HepG2 (cell line): ENCODE data around the gene MRPS5. TPM values are rescaled to one million over a fixed set of nuclear protein-coding genes. Genes with fewer than 3 reads are reported as not detected.
A peak's percentile ranks its signal among the peaks of the same experiment; 100 is the strongest.

Experiments
- ATAC-seq: fragments of 200-7000 bp; cut with Tn5 transposase; 3 replicates; pipeline ENCODE4 v1.9.1; 2020; ENCODE audit warnings: mild to moderate bottlenecking, moderate library complexity
- BruUV-seq: library from RNA; stranded (reverse); fragments of 400-500 nt; replicated peaks from 2 replicates; lab custom pipeline; 2021; lab: Mats Ljungman, UMichigan
- CTCF ChIA-PET: fragments of 300-600 bp; formaldehyde crosslinking; extraction: SDS; loops from one replicate; lab custom pipeline; 2021; ENCODE audit warnings: low total read pairs, inconsistent platforms, low intra/inter-chr PET ratio; lab: Yijun Ruan, JAX
- POLR2A ChIA-PET: fragments of 350-600 bp; sonication (Branson Sonifier 250); formaldehyde crosslinking; loops from one replicate; lab custom pipeline; 2020; ENCODE audit warnings: antibody characterized with exemption, inconsistent platforms; lab: Yijun Ruan, JAX
- DNase-seq: peaks from one replicate; pipeline ENCODE4 v3.0.0-alpha.2; 2015; ENCODE audit warnings: low spot score
- FAIRE-seq: peaks from 3 replicates; lab custom pipeline; 2011; peaks lifted over from hg19 to GRCh38; lab: Jason Lieb, UNC
- H2AFZ ChIP-seq: one replicate; pipeline ENCODE4 v1.6.1; 2011; ENCODE audit warnings: low read length, inconsistent platforms
- H3K27ac ChIP-seq: fragments of 300-600 bp; 3 replicates; pipeline ENCODE4 v1.8.0; 2011; ENCODE audit warnings: mixed run types, mild to moderate bottlenecking, mixed read lengths, low read length, inconsistent platforms; ENCODE audit not compliant: insufficient read depth; ENCODE audit errors: extremely low read length
- H3K27me3 ChIP-seq, 2 experiments: fragments of 200-600 bp in 1 of 2; 2 replicates in 1 of 2; 3 replicates in 1 of 2; pipeline versions ENCODE4 v1.6.0 to v1.8.0; 2011; ENCODE audit warnings: low read length in 2 of 2, mild to moderate bottlenecking in 2 of 2, moderate library complexity in 2 of 2, inconsistent platforms in 1 of 2; ENCODE audit not compliant: insufficient read depth in 2 of 2, control insufficient read depth in 1 of 2
- H3K36me3 ChIP-seq, 2 experiments: fragments of 200-600 bp in 1 of 2; replicated peaks in 1 of 2; 2 replicates in 1 of 2; 3 replicates in 1 of 2; pipeline versions ENCODE4 v1.5.1 to v1.8.0; 2011; ENCODE audit warnings: low read length in 2 of 2, inconsistent platforms in 1 of 2; ENCODE audit not compliant: insufficient read depth in 2 of 2, control insufficient read depth in 1 of 2
- H3K4me1 ChIP-seq: 2 replicates; pipeline ENCODE4 v1.5.1; 2012; ENCODE audit warnings: low read length, inconsistent platforms; ENCODE audit not compliant: insufficient read depth
- H3K4me2 ChIP-seq: 2 replicates; pipeline ENCODE4 v1.6.0; 2011; ENCODE audit warnings: low read depth, low read length, inconsistent platforms
- H3K4me3 ChIP-seq, 3 experiments: fragments of 200-600 bp in 1 of 3; sonication (generic), shearing (Covaris generic) in 1 of 3; replicated peaks in 1 of 3; 2 replicates each; pipeline ENCODE4 v1.5.1; 2011 to 2016; ENCODE audit warnings: low read length in 3 of 3, inconsistent platforms in 2 of 3, low read depth in 2 of 3, mild to moderate bottlenecking in 2 of 3, control low read depth in 1 of 3, mixed read lengths in 1 of 3; ENCODE audit not compliant: insufficient read depth in 1 of 3
- H3K79me2 ChIP-seq: one replicate; pipeline ENCODE4 v1.6.1; 2011; ENCODE audit warnings: low read length, inconsistent platforms; ENCODE audit not compliant: insufficient read depth
- H3K9ac ChIP-seq: 2 replicates; pipeline ENCODE4 v1.6.0; 2011; ENCODE audit warnings: mild to moderate bottlenecking, low read depth, low read length, inconsistent platforms; ENCODE audit not compliant: insufficient read depth
- H3K9me3 ChIP-seq: 2 replicates; pipeline ENCODE4 v1.5.1; 2012; ENCODE audit warnings: mild to moderate bottlenecking, low read length
- H4K20me1 ChIP-seq: 2 replicates; pipeline ENCODE4 v1.6.0; 2011; ENCODE audit warnings: inconsistent platforms, mild to moderate bottlenecking, low read length, moderate library complexity; ENCODE audit not compliant: insufficient read depth
- HCFC1 ChIP-seq: fragments of 150-350 bp; IDR thresholded peaks from 2 replicates; pipeline ENCODE4 v1.6.1; 2014; ENCODE audit warnings: low read depth, low read length
- ZNF251 ChIP-seq: sonication (generic); formaldehyde crosslinking; IDR thresholded peaks from 2 replicates; pipeline ENCODE4 v1.9.0; 2021; ENCODE audit warnings: mild to moderate bottlenecking, missing genetic modification reagents
- ZNF441 ChIP-seq: sonication (generic); formaldehyde crosslinking; IDR thresholded peaks from 2 replicates; pipeline ENCODE4 v1.7.0; 2021; ENCODE audit warnings: missing genetic modification reagents, borderline replicate concordance
- ZNF891 ChIP-seq: sonication (generic); formaldehyde crosslinking; IDR thresholded peaks from 2 replicates; pipeline ENCODE4 v1.5.0; 2020; ENCODE audit warnings: mild to moderate bottlenecking, missing genetic modification reagents
- WGBS: methylation state at CpG from one replicate; pipeline ENCODE4 v1.1.6; 2017; ENCODE audit warnings: low lambda C conversion rate; 5-methylcytosine and 5-hydroxymethylcytosine counted together
- in situ Hi-C: cut with HindIII; loops from 2 replicates; pipeline ENCODE4 v1.10.0; 2017; ENCODE audit warnings: low pct_unique_long_range_greater_than_20kb; ENCODE audit not compliant: extremely low pct_ligation_motif_present
- intact Hi-C: fragments of 100-400 bp; cut with micrococcal nuclease; formaldehyde crosslinking; loops from one replicate; pipeline ENCODE4 v1.10.0; 2022; ENCODE audit not compliant: unreplicated experiment
- polyA plus RNA-seq, 8 experiments: library from polyadenylated mRNA; depleted of rRNA in 3 of 8; stranded (reverse) in 7 of 8; unstranded in 1 of 8; fragments of >200 nt; fragmentation: Illumina TruSeq in 4 of 8; extraction: Trizol in 4 of 8; gene quantifications; 2 replicates each; pipeline versions ENCODE4 v1.2.1 to v1.2.3, GENCODE V29; 2011 to 2016; ENCODE audit warnings: low read depth in 4 of 8, missing spikeins in 1 of 8, mixed read lengths in 1 of 8; ENCODE audit not compliant: insufficient read depth in 1 of 8
- total RNA-seq, 5 experiments: library from RNA; depleted of rRNA; stranded (reverse); fragments of >200 nt; fragmentation: Illumina TruSeq; extraction: Trizol; gene quantifications; 2 replicates each; pipeline ENCODE4 v1.2.3, GENCODE V29; 2016; ENCODE audit warnings: low read depth in 1 of 5
- TF ChIP-seq, protein P1 (sequence below), 2 experiments: fragments of 450-650 bp in 1 of 2; sonication (generic) in 1 of 2; formaldehyde crosslinking; IDR thresholded peaks; 2 replicates each; pipeline versions ENCODE4 v1.5.0 to v1.8.0; 2020 to 2022; ENCODE audit warnings: mild to moderate bottlenecking in 1 of 2, missing genetic modification reagents in 1 of 2
- TF ChIP-seq, protein P2 (sequence below): sonication (generic); formaldehyde crosslinking; IDR thresholded peaks from 2 replicates; pipeline ENCODE4 v1.5.0; 2020; ENCODE audit warnings: mild to moderate bottlenecking, missing genetic modification reagents, moderate library complexity

The MRPS5 gene
- total and polyA plus RNA-seq, 2 of the 13 experiments (the other 11 are each of a cell fraction or from before 2014, with no cell fraction given): 98.8 to 134 TPM

- CTCF ChIA-PET: interaction anchor here (1.6 kb wide), 1 partner anchor 30 kb away, joined by 17 read pairs; no protein-coding TSS in a partner anchor
- 50% methylated on average over 12 of the region's 13 CpGs for WGBS
These were observed 68.7 kb downstream of the MRPS5 start for GRCh38 chr2:95052804-95053479.

GRCh38 chr2:95052307-95052706, 69.3 kb downstream of the MRPS5 start:
- no peak for DNase-seq
- Histone ChIP-seq H3K27ac (no peak overlapping the region), H3K9me3 (no peaks in the 10 kb centered on the region), H4K20me1 (no peaks in the 10 kb centered on the region), H3K79me2 (no peaks in the 10 kb centered on the region), H2AFZ (no peak overlapping the region), H3K36me3 (no peaks in the 10 kb centered on the region), H3K9ac (no peak overlapping the region), H3K27me3 (peaks cover 10 to 81% of the 10 kb centered on the region in 2 experiments), H3K4me2 (no peak overlapping the region), H3K4me3 (no peak overlapping the region)
- ChIA-PET POLR2A (no interaction called here), CTCF (no interaction called here)
- in situ Hi-C loops: no loop called here
- BruUV-seq: no TSS peak
- TF ChIP-seq ZNF891 (CRISPR knock-in tag): no peak
- no peak for TF ChIP-seq ZNF441 (CRISPR knock-in tag)
- TF ChIP-seq ZNF251 (CRISPR knock-in tag): no peak
- TF ChIP-seq, protein P1, sequence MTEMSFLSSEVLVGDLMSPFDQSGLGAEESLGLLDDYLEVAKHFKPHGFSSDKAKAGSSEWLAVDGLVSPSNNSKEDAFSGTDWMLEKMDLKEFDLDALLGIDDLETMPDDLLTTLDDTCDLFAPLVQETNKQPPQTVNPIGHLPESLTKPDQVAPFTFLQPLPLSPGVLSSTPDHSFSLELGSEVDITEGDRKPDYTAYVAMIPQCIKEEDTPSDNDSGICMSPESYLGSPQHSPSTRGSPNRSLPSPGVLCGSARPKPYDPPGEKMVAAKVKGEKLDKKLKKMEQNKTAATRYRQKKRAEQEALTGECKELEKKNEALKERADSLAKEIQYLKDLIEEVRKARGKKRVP (CRISPR knock-in tag; IDR thresholded peaks at IDR 0.05): no peak
- TF ChIP-seq, all 625 proteins: peak for 0
- FAIRE-seq (no peak), ATAC-seq (no peak)
- intact Hi-C loops: no loop called here
- WGBS: 28% methylated on average over 6 of the region's 6 CpGs
- H3K4me1 ChIP-seq: peaks cover 25% of the 10 kb centered on the region

More at GRCh38 chr2:95052804-95053479, 68.7 kb downstream of the MRPS5 start:
- no peak for ATAC-seq
- TF ChIP-seq, protein P2, sequence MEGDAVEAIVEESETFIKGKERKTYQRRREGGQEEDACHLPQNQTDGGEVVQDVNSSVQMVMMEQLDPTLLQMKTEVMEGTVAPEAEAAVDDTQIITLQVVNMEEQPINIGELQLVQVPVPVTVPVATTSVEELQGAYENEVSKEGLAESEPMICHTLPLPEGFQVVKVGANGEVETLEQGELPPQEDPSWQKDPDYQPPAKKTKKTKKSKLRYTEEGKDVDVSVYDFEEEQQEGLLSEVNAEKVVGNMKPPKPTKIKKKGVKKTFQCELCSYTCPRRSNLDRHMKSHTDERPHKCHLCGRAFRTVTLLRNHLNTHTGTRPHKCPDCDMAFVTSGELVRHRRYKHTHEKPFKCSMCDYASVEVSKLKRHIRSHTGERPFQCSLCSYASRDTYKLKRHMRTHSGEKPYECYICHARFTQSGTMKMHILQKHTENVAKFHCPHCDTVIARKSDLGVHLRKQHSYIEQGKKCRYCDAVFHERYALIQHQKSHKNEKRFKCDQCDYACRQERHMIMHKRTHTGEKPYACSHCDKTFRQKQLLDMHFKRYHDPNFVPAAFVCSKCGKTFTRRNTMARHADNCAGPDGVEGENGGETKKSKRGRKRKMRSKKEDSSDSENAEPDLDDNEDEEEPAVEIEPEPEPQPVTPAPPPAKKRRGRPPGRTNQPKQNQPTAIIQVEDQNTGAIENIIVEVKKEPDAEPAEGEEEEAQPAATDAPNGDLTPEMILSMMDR (CRISPR knock-in tag): 0 out of 2 replicates have a peak, but pooled peaks have one; percentile 6
- no peak for TF ChIP-seq HCFC1
- no peak overlapping the region for H3K9ac ChIP-seq
- peaks cover 10 to 76% of the 10 kb centered on the region in 2 experiments for H3K27me3 ChIP-seq
- no peak for DNase-seq
- peaks cover 31% of the 10 kb centered on the region for H3K4me1 ChIP-seq
- peak overlapping the region; percentile 54; the same call in 1 of the 2 replicates for H3K4me2 ChIP-seq
- no peaks in the 10 kb centered on the region for H3K9me3 ChIP-seq
- BruUV-seq: no TSS peak
- intact Hi-C loops (loop anchor here (1.0 kb wide), 1 partner anchor 31 kb away; no protein-coding TSS in a partner anchor), in situ Hi-C loops (no loop called here)
- no peak overlapping the region for H3K27ac ChIP-seq
- no peaks in the 10 kb centered on the region for H3K36me3 ChIP-seq
- H3K79me2 ChIP-seq: no peaks in the 10 kb centered on the region
- FAIRE-seq: no peak
- no peak overlapping the region for H2AFZ ChIP-seq
- POLR2A ChIA-PET: no interaction called here
- no peaks in the 10 kb centered on the region for H4K20me1 ChIP-seq
- H3K4me3 ChIP-seq: no peak overlapping the region
